H9 (cell line): ENCODE results near the gene CCDC28B. TPM values are rescaled to one million over a fixed set of nuclear protein-coding genes. Genes with fewer than 3 reads are reported as not detected.

Experiments used
- DNase-seq: peaks from one replicate; pipeline ENCODE4 v3.0.0-alpha.2; 2017
- H2AFZ ChIP-seq: one replicate; pipeline ENCODE4 v1.6.1; 2013; ENCODE audit warnings: mild to moderate bottlenecking, low read length, control low read depth, moderate library complexity
- H2AK5ac ChIP-seq: 2 replicates; pipeline ENCODE4 v1.6.1; 2013; ENCODE audit warnings: low read length, control low read depth, mixed read lengths; ENCODE audit not compliant: insufficient read length
- H2BK120ac ChIP-seq: one replicate; pipeline ENCODE4 v1.6.1; 2013; ENCODE audit warnings: low read depth, mild to moderate bottlenecking, low read length, control low read depth, inconsistent platforms; ENCODE audit not compliant: poor library complexity, severe bottlenecking
- H2BK12ac ChIP-seq: 2 replicates; pipeline ENCODE4 v1.6.1; 2013; ENCODE audit warnings: low read length, control low read depth, mixed read lengths, low read depth; ENCODE audit not compliant: insufficient read length
- H2BK15ac ChIP-seq: 2 replicates; pipeline ENCODE4 v1.6.1; 2013; ENCODE audit warnings: low read depth, low read length, control low read depth
- H2BK20ac ChIP-seq: one replicate; pipeline ENCODE4 v1.6.1; 2013; ENCODE audit warnings: low read depth, mild to moderate bottlenecking, low read length, control low read depth, inconsistent platforms; ENCODE audit not compliant: poor library complexity, severe bottlenecking
- H2BK5ac ChIP-seq: 2 replicates; pipeline ENCODE4 v1.6.1; 2013; ENCODE audit warnings: low read length, control low read depth, mixed read lengths; ENCODE audit not compliant: insufficient read length
- H3K14ac ChIP-seq: 2 replicates; pipeline ENCODE4 v1.6.1; 2013; ENCODE audit warnings: low read length, control low read depth; ENCODE audit not compliant: insufficient read depth
- H3K18ac ChIP-seq: 2 replicates; pipeline ENCODE4 v1.6.1; 2013; ENCODE audit warnings: low read depth, mild to moderate bottlenecking, mixed read lengths, low read length, control low read depth; ENCODE audit not compliant: insufficient read length
- H3K23ac ChIP-seq: 2 replicates; pipeline ENCODE4 v1.6.1; 2013; ENCODE audit warnings: low read length, control low read depth, mixed read lengths, low read depth; ENCODE audit not compliant: insufficient read length
- H3K23me2 ChIP-seq: 2 replicates; pipeline ENCODE4 v1.6.1; 2013; ENCODE audit warnings: low read depth, mild to moderate bottlenecking, mixed read lengths, low read length, control low read depth; ENCODE audit not compliant: insufficient read length, poor library complexity, severe bottlenecking
- H3K27ac ChIP-seq: 2 replicates; pipeline ENCODE4 v1.5.1; 2013; ENCODE audit warnings: low read length, control low read depth, mixed read lengths, low read depth; ENCODE audit not compliant: insufficient read length
- H3K27me3 ChIP-seq: 2 replicates; pipeline ENCODE4 v1.6.1; 2013; ENCODE audit warnings: low read length, control low read depth, inconsistent platforms; ENCODE audit not compliant: insufficient read depth
- H3K4ac ChIP-seq: 2 replicates; pipeline ENCODE4 v1.6.1; 2013; ENCODE audit warnings: low read depth, mild to moderate bottlenecking, control low read depth, inconsistent platforms, low read length, moderate library complexity
- H3K4me1 ChIP-seq: 2 replicates; pipeline ENCODE4 v1.6.1; 2013; ENCODE audit warnings: low read length, control low read depth, inconsistent platforms; ENCODE audit not compliant: insufficient read depth
- H3K4me2 ChIP-seq: 2 replicates; pipeline ENCODE4 v1.6.1; 2013; ENCODE audit warnings: low read length, control low read depth, mixed read lengths; ENCODE audit not compliant: insufficient read length, insufficient read depth
- H3K56ac ChIP-seq: 2 replicates; pipeline ENCODE4 v1.6.1; 2013; ENCODE audit warnings: low read depth, mild to moderate bottlenecking, mixed read lengths, low read length, control low read depth; ENCODE audit not compliant: insufficient read length
- H3K79me1 ChIP-seq: 2 replicates; pipeline ENCODE4 v1.6.1; 2013; ENCODE audit warnings: low read depth, mild to moderate bottlenecking, moderate library complexity, low read length, control low read depth, inconsistent platforms; ENCODE audit not compliant: insufficient read depth, poor library complexity, severe bottlenecking
- H3K79me2 ChIP-seq: 2 replicates; pipeline ENCODE4 v1.6.1; 2013; ENCODE audit warnings: low read length, control low read depth, inconsistent platforms; ENCODE audit not compliant: insufficient read depth
- H3K9ac ChIP-seq: 2 replicates; pipeline ENCODE4 v1.6.1; 2013; ENCODE audit warnings: low read length, control low read depth, mixed read lengths; ENCODE audit not compliant: insufficient read length; ENCODE audit errors: extremely low read depth
- H3K9me3 ChIP-seq: one replicate; pipeline ENCODE4 v1.6.1; 2013; ENCODE audit warnings: low read depth, low read length, inconsistent platforms; ENCODE audit not compliant: control insufficient read depth
- H3T11ph ChIP-seq: one replicate; pipeline ENCODE4 v1.6.1; 2013; ENCODE audit warnings: mild to moderate bottlenecking, low read length, control low read depth, inconsistent platforms
- H4K20me1 ChIP-seq: one replicate; pipeline ENCODE4 v1.6.1; 2013; ENCODE audit not compliant: control insufficient read depth, insufficient read length, insufficient read depth
- H4K5ac ChIP-seq: 2 replicates; pipeline ENCODE4 v1.6.1; 2013; ENCODE audit warnings: low read depth, mild to moderate bottlenecking, mixed read lengths, low read length, control low read depth; ENCODE audit not compliant: insufficient read length
- H4K8ac ChIP-seq: replicated peaks from 2 replicates; pipeline ENCODE4 v1.6.1; 2013; ENCODE audit warnings: low read length, control low read depth, mixed read lengths, low read depth; ENCODE audit not compliant: insufficient read length
- H4K91ac ChIP-seq: 2 replicates; pipeline ENCODE4 v1.6.1; 2013; ENCODE audit warnings: low read depth, mild to moderate bottlenecking, moderate library complexity, mixed read lengths, low read length, control low read depth; ENCODE audit not compliant: insufficient read length
- H3K27ac Mint-ChIP-seq, 3 experiments: 2 replicates in 2 of 3; 3 replicates in 1 of 3; pipeline ENCODE4 v1.8.0; 2020 to 2021; ENCODE audit warnings: mixed read lengths in 3 of 3, mild to moderate bottlenecking in 1 of 3, moderate library complexity in 1 of 3
- H3K27me3 Mint-ChIP-seq: 2 replicates; pipeline ENCODE4 v1.8.0; 2021; ENCODE audit warnings: low read depth, mild to moderate bottlenecking, moderate library complexity, mixed read lengths
- H3K36me3 Mint-ChIP-seq, 3 experiments: 2 replicates in 2 of 3; 3 replicates in 1 of 3; pipeline ENCODE4 v1.8.0; 2020 to 2021; ENCODE audit warnings: low read depth in 3 of 3, mixed read lengths in 3 of 3; ENCODE audit not compliant: insufficient read depth in 1 of 3
- H3K4me1 Mint-ChIP-seq, 2 experiments: 2 replicates each; pipeline ENCODE4 v1.8.0; 2020; ENCODE audit warnings: mixed read lengths in 2 of 2
- H3K4me3 Mint-ChIP-seq, 2 experiments: 2 replicates in 1 of 2; 3 replicates in 1 of 2; pipeline ENCODE4 v1.8.0; 2020 to 2021; ENCODE audit warnings: mild to moderate bottlenecking in 2 of 2, mixed read lengths in 2 of 2, moderate library complexity in 1 of 2
- H3K9me3 Mint-ChIP-seq, 2 experiments: 2 replicates in 1 of 2; 3 replicates in 1 of 2; pipeline ENCODE4 v1.8.0; 2020; ENCODE audit warnings: mild to moderate bottlenecking in 2 of 2, mixed read lengths in 2 of 2, moderate library complexity in 1 of 2
- WGBS: extraction: QIAGEN DNeasy Blood & Tissue Kit; methylation state at CpG from one replicate; pipeline ENCODE4 v1.1.7; 2013; ENCODE audit warnings: missing lambda C conversion rate, low lambda C conversion rate, mixed read lengths; ENCODE audit not compliant: insufficient read length; ENCODE audit errors: extremely low coverage; 5-methylcytosine and 5-hydroxymethylcytosine counted together
- total RNA-seq: library from RNA; stranded (reverse); gene quantifications from 2 replicates; pipeline ENCODE4 v1.2.1, GENCODE V29; 2021
- TF ChIP-seq, protein P1 (sequence below): fragments of 200-600 bp; sonication (generic); conservative IDR thresholded peaks from 3 replicates; pipeline ENCODE4 v1.8.0; 2021; ENCODE audit warnings: antibody characterized with exemption, mild to moderate bottlenecking

CCDC28B gene
- total RNA-seq, 1 experiment from 2014 or later, result 20.7 TPM

DNA sequence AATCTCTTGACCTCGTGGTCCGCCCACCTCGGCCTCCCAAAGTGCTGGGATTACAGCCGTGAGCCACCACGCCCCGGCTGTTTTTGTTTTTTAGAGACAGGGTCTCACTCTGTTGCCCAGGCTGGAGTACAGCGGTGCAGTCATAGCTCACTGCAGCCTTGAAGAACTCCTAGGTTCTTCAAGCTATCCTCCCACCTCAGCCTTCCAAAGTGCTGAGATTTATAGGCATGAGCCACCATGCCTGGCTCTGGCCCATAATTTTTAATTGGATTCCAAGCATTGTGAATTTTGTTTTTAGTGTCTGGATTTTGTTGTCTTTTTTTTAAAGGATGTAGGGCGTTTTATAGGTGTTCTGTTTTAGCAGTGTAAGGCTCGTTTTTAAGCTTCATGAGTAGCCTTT, 49.5 kb upstream of the CCDC28B start:
- H2AFZ ChIP-seq, result no peak overlapping the region
- H2AK5ac ChIP-seq, result no peak overlapping the region
- H3K18ac ChIP-seq, result no peak overlapping the region
- no peaks in the 10 kb centered on the region for H4K20me1 ChIP-seq
- no peak overlapping the region for H3K9ac ChIP-seq
- H2BK120ac ChIP-seq, result no peak overlapping the region
- H3K4me1 Mint-ChIP-seq, result peaks cover 7 to 13% of the 10 kb centered on the region in 2 experiments; a peak in 3 of 4 replicates
- H4K5ac ChIP-seq, result no peak overlapping the region
- H3K27me3 Mint-ChIP-seq, result no peaks in the 10 kb centered on the region
- no peak overlapping the region for H2BK20ac ChIP-seq
- H2BK15ac ChIP-seq, result no peak overlapping the region
- no peak overlapping the region for H2BK5ac ChIP-seq
- no peak overlapping the region for H3K4ac ChIP-seq
- no peak overlapping the region for H3T11ph ChIP-seq
- no peak overlapping the region for H3K14ac ChIP-seq
- H3K23ac ChIP-seq, result no peak overlapping the region
- no peaks in the 10 kb centered on the region for H3K9me3 ChIP-seq
- H3K56ac ChIP-seq, result no peak overlapping the region
- H4K91ac ChIP-seq, result no peak overlapping the region
- no peak overlapping the region for H3K4me2 ChIP-seq
- no peaks in the 10 kb centered on the region for H3K23me2 ChIP-seq
- peaks cover 4 to 10% (median 7%) of the 10 kb centered on the region in 3 experiments; a peak in 6 of 7 replicates for H3K36me3 Mint-ChIP-seq
- WGBS, result no CpG with 5 or more reads among the region's 9 CpGs
- no peak for DNase-seq
- no peaks in the 10 kb centered on the region for H3K4me1 ChIP-seq
- no peak overlapping the region for H3K27ac Mint-ChIP-seq
- H3K27me3 ChIP-seq, result no peaks in the 10 kb centered on the region
- H2BK12ac ChIP-seq, result no peak overlapping the region
- peaks cover 2% of the 10 kb centered on the region; the same call in 1 of the 2 replicates for H3K79me2 ChIP-seq
- H3K27ac ChIP-seq, result no peak overlapping the region
- no peaks in the 10 kb centered on the region; a peak in 1 of 5 replicates for H3K9me3 Mint-ChIP-seq
- peaks cover 8% of the 10 kb centered on the region for H3K79me1 ChIP-seq
- TF ChIP-seq, protein P1, sequence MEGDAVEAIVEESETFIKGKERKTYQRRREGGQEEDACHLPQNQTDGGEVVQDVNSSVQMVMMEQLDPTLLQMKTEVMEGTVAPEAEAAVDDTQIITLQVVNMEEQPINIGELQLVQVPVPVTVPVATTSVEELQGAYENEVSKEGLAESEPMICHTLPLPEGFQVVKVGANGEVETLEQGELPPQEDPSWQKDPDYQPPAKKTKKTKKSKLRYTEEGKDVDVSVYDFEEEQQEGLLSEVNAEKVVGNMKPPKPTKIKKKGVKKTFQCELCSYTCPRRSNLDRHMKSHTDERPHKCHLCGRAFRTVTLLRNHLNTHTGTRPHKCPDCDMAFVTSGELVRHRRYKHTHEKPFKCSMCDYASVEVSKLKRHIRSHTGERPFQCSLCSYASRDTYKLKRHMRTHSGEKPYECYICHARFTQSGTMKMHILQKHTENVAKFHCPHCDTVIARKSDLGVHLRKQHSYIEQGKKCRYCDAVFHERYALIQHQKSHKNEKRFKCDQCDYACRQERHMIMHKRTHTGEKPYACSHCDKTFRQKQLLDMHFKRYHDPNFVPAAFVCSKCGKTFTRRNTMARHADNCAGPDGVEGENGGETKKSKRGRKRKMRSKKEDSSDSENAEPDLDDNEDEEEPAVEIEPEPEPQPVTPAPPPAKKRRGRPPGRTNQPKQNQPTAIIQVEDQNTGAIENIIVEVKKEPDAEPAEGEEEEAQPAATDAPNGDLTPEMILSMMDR, result no peak
- H3K4me3 Mint-ChIP-seq, result no peak overlapping the region
- H4K8ac ChIP-seq, result no peak overlapping the region
